GM11168 (cell line): ENCODE measurements around the gene NTN5.
"Not testable (repeated sequence)": the region's sequence is repeated elsewhere in the genome, so short reads cannot be mapped to it uniquely, and the experiment has no call there.

Source experiments
- in situ Hi-C: fragments of 300-500 bp; cut with MboI; formaldehyde crosslinking; loops from one replicate; pipeline ENCODE4 v1.12.0; 2022; ENCODE audit warnings: low sequenced_read_pairs; ENCODE audit not compliant: unreplicated experiment

The NTN5 gene

GRCh38 chr19:48671446-48671995, 1.3 kb downstream of the NTN5 start:
- in situ Hi-C loops: no loop called here

GRCh38 chr19:48670699-48671445, 1.9 kb downstream of the NTN5 start:
- in situ Hi-C loops: no loop called here

- in situ Hi-C loops: no loop called here
Measured at GRCh38 chr19:48669903-48670668, 2.7 kb downstream of the NTN5 start.

GRCh38 chr19:48668761-48669160, 4.1 kb downstream of the NTN5 start:
- in situ Hi-C loops: no loop called here

GRCh38 chr19:48668332-48668731, 4.5 kb downstream of the NTN5 start:
- in situ Hi-C loops: no loop called here

- in situ Hi-C loops: no loop called here
Measured at GRCh38 chr19:48665786-48666185, 7.0 kb downstream of the NTN5 start.

GRCh38 chr19:48664476-48664875, 8.3 kb downstream of the NTN5 start:
- in situ Hi-C loops: no loop called here

- in situ Hi-C loops: no loop called here
Measured at GRCh38 chr19:48663667-48664066, 9.2 kb downstream of the NTN5 start.

GRCh38 chr19:48661711-48662090, 11.1 kb downstream of the NTN5 start:
- in situ Hi-C loops: no loop called here

GRCh38 chr19:48660852-48661710, 11.7 kb downstream of the NTN5 start:
- in situ Hi-C loops: no loop called here

GRCh38 chr19:48659768-48660167, 13.0 kb downstream of the NTN5 start:
- in situ Hi-C loops: no loop called here

GRCh38 chr19:48658483-48658882, 14.3 kb downstream of the NTN5 start:
- in situ Hi-C loops: no loop called here

- in situ Hi-C loops: not testable (repeated sequence)
Measured at GRCh38 chr19:48657828-48658227, 15.0 kb downstream of the NTN5 start.

GRCh38 chr19:48656840-48657474, 15.9 kb downstream of the NTN5 start:
- in situ Hi-C loops: no loop called here

- in situ Hi-C loops: no loop called here
Measured at GRCh38 chr19:48654299-48655059, 18.3 kb downstream of the NTN5 start.

- in situ Hi-C loops: no loop called here
Measured at GRCh38 chr19:48651683-48652048, 21.2 kb downstream of the NTN5 start.

GRCh38 chr19:48650974-48651682, 21.7 kb downstream of the NTN5 start:
- in situ Hi-C loops: no loop called here

GRCh38 chr19:48648134-48648533, 24.7 kb downstream of the NTN5 start:
- in situ Hi-C loops: no loop called here

GRCh38 chr19:48646722-48647216, 26.0 kb downstream of the NTN5 start:
- in situ Hi-C loops: no loop called here
